Right atrium auricular region (tissue), 2 donors: ENCODE results near the gene LIPT2. TPM values are rescaled to one million over a fixed set of nuclear protein-coding genes. Genes with fewer than 3 reads are reported as not detected.
"Not testable (repeated sequence)": the region's sequence is repeated elsewhere in the genome, so short reads cannot be mapped to it uniquely, and the experiment has no call there.

Source experiments
- DNase-seq: peaks from one replicate; pipeline ENCODE4 v3.0.0-alpha.2; 2019; ENCODE audit warnings: low spot score
- H3K27ac ChIP-seq, 2 donors: fragments of 200-600 bp; sonication (generic); 1 replicate in 1 of 2; 2 replicates in 1 of 2; pipeline ENCODE4 v1.5.1; 2016 to 2019
- H3K27me3 ChIP-seq, 2 donors: fragments of 200-600 bp; sonication (generic); one replicate each; pipeline versions ENCODE4 v1.5.1 to v1.6.0; 2017 to 2019
- H3K36me3 ChIP-seq: fragments of 200-600 bp; sonication (generic); one replicate; pipeline ENCODE4 v1.5.1; 2016
- H3K4me1 ChIP-seq, 2 donors: fragments of 200-600 bp; sonication (generic); one replicate each; pipeline versions ENCODE4 v1.5.1 to v1.6.0; 2017 to 2019
- H3K4me3 ChIP-seq, 2 donors: fragments of 200-600 bp; sonication (generic); 1 replicate in 1 of 2; 2 replicates in 1 of 2; pipeline ENCODE4 v1.5.1; 2017 to 2019; ENCODE audit warnings: mild to moderate bottlenecking in 1 of 2, moderate library complexity in 1 of 2
- H3K9me3 ChIP-seq, 2 donors: fragments of 200-600 bp; sonication (generic); one replicate each; pipeline ENCODE4 v1.5.1; 2019
- total RNA-seq, 2 donors: library from RNA; depleted of rRNA; stranded (reverse); fragments of >200 nt; gene quantifications; one replicate each; pipeline ENCODE4 v1.1.0, GENCODE V29; 2016
- TF ChIP-seq, protein P1 (sequence below), 2 donors: fragments of 200-600 bp; sonication (generic); IDR thresholded peaks; one replicate each; pipeline ENCODE4 v1.5.1; 2019; ENCODE audit warnings: antibody characterized with exemption in 2 of 2

LIPT2 gene
- 1 to 10 TPM; 2.9 to 4.8 TPM for total RNA-seq

DNA sequence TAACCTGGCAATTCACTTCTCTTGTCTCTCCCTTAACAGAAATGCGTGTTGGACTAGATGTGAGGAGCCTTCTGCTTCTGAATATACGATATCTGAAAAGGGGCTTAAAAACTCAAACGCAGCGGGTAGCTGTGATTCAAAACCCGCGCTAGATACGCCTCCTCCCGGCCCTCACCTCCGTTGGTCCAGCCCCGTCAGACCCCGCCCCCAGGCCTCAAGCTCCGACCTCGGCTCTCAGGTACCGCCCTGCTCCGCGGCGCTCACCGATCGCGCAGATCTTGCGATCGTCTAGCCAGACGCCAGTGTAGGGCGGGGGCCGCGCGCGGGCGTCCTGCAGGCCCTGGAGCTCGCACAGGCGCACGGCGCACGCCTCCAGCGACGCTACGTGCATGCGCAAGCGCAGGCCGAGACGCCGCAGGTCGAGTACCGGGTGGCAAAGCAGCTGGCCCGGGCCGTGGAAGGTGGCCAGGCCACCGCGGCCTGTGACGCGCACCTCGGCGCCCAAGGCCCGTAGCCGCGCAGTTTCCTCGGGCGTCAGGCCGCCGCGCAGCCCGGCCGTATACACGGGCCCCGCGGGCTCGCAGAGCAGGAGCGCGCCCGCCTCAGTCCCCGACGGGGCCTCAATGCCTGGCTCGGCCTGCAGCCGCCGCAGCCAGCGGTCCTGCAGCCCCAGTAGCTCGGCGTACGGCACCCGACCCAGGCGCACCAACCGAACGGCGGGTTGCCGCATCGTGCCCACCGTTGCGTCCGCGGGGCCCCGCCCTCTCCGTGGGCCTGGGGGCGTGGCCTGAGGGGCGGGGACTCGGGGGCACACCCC is at the start of gene LIPT2:
Gene LIPT2, minus strand, starts transcription at position 751 of the 817 bp plus-strand sequence. Its CDS starts 21 bp downstream, at position 730.
- Histone ChIP-seq H3K4me3 (peak within 1 kb of the TSS; percentile 81 to 90), H3K36me3 (no peaks in the 10 kb centered on the region), H3K9me3 (no peaks in the 10 kb centered on the region), H3K4me1 (peaks cover 0 to 11% of the 10 kb centered on the region in 2 donors), H3K27ac (peak within 1 kb of the TSS; percentile 96 to 99), H3K27me3 (no peaks in the 10 kb centered on the region)
- peak; percentile 93 for DNase-seq
- TF ChIP-seq, protein P1, sequence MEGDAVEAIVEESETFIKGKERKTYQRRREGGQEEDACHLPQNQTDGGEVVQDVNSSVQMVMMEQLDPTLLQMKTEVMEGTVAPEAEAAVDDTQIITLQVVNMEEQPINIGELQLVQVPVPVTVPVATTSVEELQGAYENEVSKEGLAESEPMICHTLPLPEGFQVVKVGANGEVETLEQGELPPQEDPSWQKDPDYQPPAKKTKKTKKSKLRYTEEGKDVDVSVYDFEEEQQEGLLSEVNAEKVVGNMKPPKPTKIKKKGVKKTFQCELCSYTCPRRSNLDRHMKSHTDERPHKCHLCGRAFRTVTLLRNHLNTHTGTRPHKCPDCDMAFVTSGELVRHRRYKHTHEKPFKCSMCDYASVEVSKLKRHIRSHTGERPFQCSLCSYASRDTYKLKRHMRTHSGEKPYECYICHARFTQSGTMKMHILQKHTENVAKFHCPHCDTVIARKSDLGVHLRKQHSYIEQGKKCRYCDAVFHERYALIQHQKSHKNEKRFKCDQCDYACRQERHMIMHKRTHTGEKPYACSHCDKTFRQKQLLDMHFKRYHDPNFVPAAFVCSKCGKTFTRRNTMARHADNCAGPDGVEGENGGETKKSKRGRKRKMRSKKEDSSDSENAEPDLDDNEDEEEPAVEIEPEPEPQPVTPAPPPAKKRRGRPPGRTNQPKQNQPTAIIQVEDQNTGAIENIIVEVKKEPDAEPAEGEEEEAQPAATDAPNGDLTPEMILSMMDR (IDR thresholded peaks at IDR 0.05) = no peak

DNA sequence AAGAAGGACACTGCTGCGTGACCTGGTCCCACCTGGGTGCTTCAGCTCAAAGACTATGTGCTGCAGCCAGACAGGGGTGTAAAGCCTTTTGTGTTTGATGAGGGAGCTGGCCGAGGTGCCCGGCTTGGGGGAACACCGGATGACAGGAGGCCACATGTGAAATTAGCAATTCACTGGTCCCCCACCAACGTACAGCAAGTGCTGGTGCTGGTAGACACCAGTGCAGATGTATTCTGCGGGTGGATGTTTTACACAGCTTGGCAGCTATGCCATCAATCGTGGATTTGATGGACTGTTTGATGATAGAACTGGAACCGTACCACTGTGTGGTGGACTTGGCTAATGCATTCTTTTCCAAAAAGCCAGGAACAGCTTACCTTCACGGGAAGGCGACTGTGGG is 47.9 kb upstream of the LIPT2 start:
- Histone ChIP-seq H3K4me3 (no peak overlapping the region), H3K9me3 (no peaks in the 10 kb centered on the region), H3K36me3 (no peaks in the 10 kb centered on the region), H3K4me1 (no peaks in the 10 kb centered on the region), H3K27me3 (no peaks in the 10 kb centered on the region), H3K27ac (no peak overlapping the region)
- no peak for DNase-seq
- TF ChIP-seq, protein P1 (IDR thresholded peaks at IDR 0.05) = no peak

DNA sequence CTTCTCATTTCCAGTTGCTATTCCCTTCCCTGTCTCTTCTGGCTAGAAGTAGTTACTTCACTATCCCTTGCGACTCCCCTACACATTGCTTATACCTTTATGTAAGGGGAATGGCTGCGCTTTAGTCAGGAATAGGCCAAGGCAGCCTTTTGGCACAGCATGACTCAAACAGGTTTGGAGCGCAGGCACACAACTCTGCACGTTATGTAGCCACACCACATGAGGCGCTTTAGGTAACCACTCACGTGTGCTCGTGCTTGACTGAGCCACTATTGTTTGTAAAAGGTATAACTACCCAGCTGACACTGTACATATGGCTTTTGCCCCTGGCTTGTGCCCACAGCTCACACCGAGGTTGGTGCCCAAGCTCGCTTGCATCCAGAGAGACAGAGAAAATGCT is 46.7 kb upstream of the LIPT2 start:
- H3K4me1 ChIP-seq = no peaks in the 10 kb centered on the region
- no peak overlapping the region for H3K27ac ChIP-seq
- H3K27me3 ChIP-seq = no peaks in the 10 kb centered on the region
- H3K4me3 ChIP-seq = no peak overlapping the region
- H3K9me3 ChIP-seq = no peaks in the 10 kb centered on the region
- no peaks in the 10 kb centered on the region for H3K36me3 ChIP-seq
- TF ChIP-seq, protein P1 (IDR thresholded peaks at IDR 0.05) = no peak
- DNase-seq = no peak

DNA sequence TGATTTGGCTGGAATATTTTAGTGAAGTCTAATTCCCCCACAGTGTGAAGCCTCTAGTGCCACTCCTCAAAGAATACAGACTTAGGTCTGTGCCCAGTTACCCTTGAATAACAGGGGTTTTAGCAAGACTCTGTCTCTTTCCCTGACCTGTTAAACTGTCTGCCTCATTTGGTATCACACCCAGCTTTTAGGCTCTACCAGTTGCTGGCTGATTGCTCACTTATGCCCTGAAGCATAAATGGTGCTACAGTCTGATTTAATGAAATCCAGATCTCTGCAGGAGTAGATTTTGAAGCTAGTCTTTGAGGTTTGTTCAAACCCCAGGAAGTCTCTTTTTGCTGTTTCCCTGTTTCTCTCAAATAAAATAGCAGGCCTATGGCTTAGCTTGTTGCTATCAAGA is 45.2 kb upstream of the LIPT2 start:
- Histone ChIP-seq H3K36me3 (no peaks in the 10 kb centered on the region), H3K4me1 (no peaks in the 10 kb centered on the region), H3K4me3 (no peak overlapping the region), H3K27me3 (no peaks in the 10 kb centered on the region), H3K27ac (no peak overlapping the region), H3K9me3 (no peaks in the 10 kb centered on the region)
- no peak for DNase-seq
- TF ChIP-seq, protein P1 (IDR thresholded peaks at IDR 0.05) = no peak

DNA sequence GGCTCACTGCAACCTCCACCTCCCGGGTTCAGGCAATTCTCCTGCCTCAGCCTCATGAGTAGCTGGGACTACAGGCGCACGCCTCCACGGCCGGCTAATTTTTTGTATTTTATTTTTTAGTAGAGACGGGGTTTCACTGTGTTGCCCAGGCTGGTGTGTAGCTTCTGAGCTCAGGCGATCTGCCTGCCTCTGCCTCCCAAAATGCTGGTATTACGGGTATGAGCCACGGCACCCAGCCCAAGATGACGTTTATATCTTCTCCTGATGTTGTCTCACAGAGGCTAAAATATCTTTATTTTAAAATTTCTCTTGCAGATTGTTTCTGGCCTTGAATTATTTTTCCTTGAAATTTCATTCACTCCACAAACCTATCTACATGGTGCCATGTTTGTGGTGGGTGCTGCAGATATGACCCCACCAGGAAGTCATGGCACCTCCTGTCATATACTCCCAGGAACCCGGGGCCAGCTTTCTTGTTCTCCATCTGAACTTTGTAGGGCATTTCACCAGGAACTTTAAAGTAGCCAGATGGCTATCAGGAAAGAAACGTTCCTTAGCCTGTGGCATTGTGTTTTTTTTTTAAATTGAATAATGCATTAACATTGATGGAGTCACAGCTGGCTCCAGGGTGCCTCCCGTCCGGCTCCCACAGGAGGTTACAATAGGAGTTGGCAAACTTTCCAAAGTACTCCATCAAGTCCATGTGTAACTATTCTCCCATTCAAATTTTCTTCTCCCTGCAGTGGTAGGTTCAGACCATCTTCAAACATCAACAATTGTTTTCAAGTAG is 42.0 kb upstream of the LIPT2 start:
- Histone ChIP-seq H3K27me3 (no peaks in the 10 kb centered on the region), H3K4me1 (no peaks in the 10 kb centered on the region), H3K27ac (no peak overlapping the region), H3K9me3 (no peaks in the 10 kb centered on the region), H3K36me3 (no peaks in the 10 kb centered on the region), H3K4me3 (no peak overlapping the region)
- no peak for DNase-seq
- TF ChIP-seq, protein P1 (IDR thresholded peaks at IDR 0.05) = no peak

DNA sequence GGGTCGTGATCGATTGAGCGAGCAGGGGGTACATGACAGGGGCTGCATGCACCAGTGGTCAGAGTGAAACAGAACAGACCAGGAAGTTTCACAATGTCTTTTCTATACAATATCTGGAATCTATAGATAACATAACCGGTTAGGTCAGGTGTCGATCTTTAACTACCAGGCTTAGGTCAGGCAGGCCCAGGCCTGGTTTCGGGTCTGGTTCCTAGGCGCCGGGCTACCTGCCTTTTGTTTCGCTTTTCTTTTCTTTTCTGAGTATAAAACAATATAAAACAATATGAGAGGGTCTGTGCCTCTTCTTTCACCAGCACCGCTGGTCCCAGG is 41.4 kb upstream of the LIPT2 start:
- H3K4me1 ChIP-seq, H3K4me3 ChIP-seq, H3K36me3 ChIP-seq, H3K9me3 ChIP-seq, H3K27ac ChIP-seq, H3K27me3 ChIP-seq, DNase-seq: not testable (repeated sequence)
